GM19468 (cell line): Measurements from ENCODE around the gene S100PBP.

Source experiments
- ATAC-seq: cut with Tn5 transposase; IDR thresholded peaks from one replicate; pipeline ENCODE4 v1.9.1; 2021; ENCODE audit warnings: mild to moderate bottlenecking, moderate library complexity, moderate number of reproducible peaks; ENCODE audit not compliant: unreplicated experiment; ENCODE audit errors: extremely low read depth

Gene S100PBP

GRCh38 chr1:32817159-32817814, at the start of gene S100PBP, which contains the start of gene YARS1:
S100PBP (plus strand) TSS chr1:32817653; CDS start chr1:32826100, 8,447 bp downstream.
YARS1 (minus strand) TSS chr1:32817358; CDS start chr1:32817244, 114 bp downstream.
- peak; percentile 77 for ATAC-seq

- ATAC-seq: no peak
Measured at GRCh38 chr1:32768110-32768850, 49.2 kb upstream of the S100PBP start.

- ATAC-seq: no peak
Measured at GRCh38 chr1:32769524-32770220, 47.8 kb upstream of the S100PBP start.

GRCh38 chr1:32770221-32770731, 47.2 kb upstream of the S100PBP start:
- ATAC-seq: no peak

- ATAC-seq: no peak
Measured at GRCh38 chr1:32770741-32771548, 46.5 kb upstream of the S100PBP start.

GRCh38 chr1:32771561-32772280, 45.7 kb upstream of the S100PBP start:
- ATAC-seq: no peak

GRCh38 chr1:32772281-32773017, 45.0 kb upstream of the S100PBP start:
- ATAC-seq: no peak

GRCh38 chr1:32773018-32773763, 44.3 kb upstream of the S100PBP start:
- no peak for ATAC-seq

- no peak for ATAC-seq
Measured at GRCh38 chr1:32773764-32774463, 43.5 kb upstream of the S100PBP start.

GRCh38 chr1:32774464-32774808, 43.0 kb upstream of the S100PBP start:
- ATAC-seq: no peak

- no peak for ATAC-seq
Measured at GRCh38 chr1:32774950-32775634, 42.4 kb upstream of the S100PBP start.

GRCh38 chr1:32775640-32776337, 41.7 kb upstream of the S100PBP start:
- ATAC-seq: no peak

- ATAC-seq: no peak
Measured at GRCh38 chr1:32779242-32779641, 38.2 kb upstream of the S100PBP start.

- ATAC-seq: no peak
Measured at GRCh38 chr1:32780005-32780404, 37.4 kb upstream of the S100PBP start.

GRCh38 chr1:32780628-32781234, 36.7 kb upstream of the S100PBP start:
- ATAC-seq: no peak

GRCh38 chr1:32782086-32782485, 35.4 kb upstream of the S100PBP start:
- no peak for ATAC-seq
